Lower lobe of right lung (tissue), 2 donors: ENCODE data around the gene AQP10. TPM values are rescaled to one million over a fixed set of nuclear protein-coding genes. Genes with fewer than 3 reads are reported as not detected.

Experiments used
- ATAC-seq, 2 donors: fragments of 200-7000 bp; cut with Tn5 transposase; one replicate each; pipeline ENCODE4 v1.9.1; 2020 to 2022; ENCODE audit warnings: mild to moderate bottlenecking in 2 of 2, moderate library complexity in 2 of 2
- DNase-seq: peaks from one replicate; pipeline ENCODE4 v3.0.0-alpha.2; 2020
- H3K27ac ChIP-seq: fragments of 200-600 bp; one replicate; pipeline ENCODE4 v1.8.0; 2022
- H3K27me3 ChIP-seq: fragments of 200-600 bp; one replicate; pipeline ENCODE4 v1.8.0; 2022; ENCODE audit warnings: low read depth
- H3K36me3 ChIP-seq: fragments of 200-600 bp; one replicate; pipeline ENCODE4 v1.8.0; 2022; ENCODE audit warnings: mild to moderate bottlenecking
- H3K4me1 ChIP-seq: fragments of 200-600 bp; one replicate; pipeline ENCODE4 v1.8.0; 2022
- H3K4me3 ChIP-seq: fragments of 200-600 bp; one replicate; pipeline ENCODE4 v1.8.0; 2022; ENCODE audit warnings: mild to moderate bottlenecking
- H3K9me3 ChIP-seq: fragments of 200-600 bp; one replicate; pipeline ENCODE4 v1.8.0; 2022
- CTCF ChIP-seq: fragments of 200-600 bp; IDR thresholded peaks from one replicate; pipeline ENCODE4 v1.8.0; 2022; ENCODE audit warnings: antibody characterized with exemption, mild to moderate bottlenecking
- intact Hi-C: fragments of 100-400 bp; cut with DNase I; formaldehyde crosslinking; loops from one replicate; pipeline ENCODE4 v1.11.0; 2022
- total RNA-seq: library from RNA; stranded (reverse); fragmentation: NEBNext Ultra II Directional; extraction: Animal tissue kit (Norgen Biotek cat#: 25700); gene quantifications from one replicate; pipeline ENCODE4 v1.2.1, GENCODE V29; 2021
- donor health status: DM: no; HTN: yes; CAD: no; lungs with severe emphysema.

Gene AQP10
- total RNA-seq, 1 donor from 2014 or later: 0.47 TPM

DNA sequence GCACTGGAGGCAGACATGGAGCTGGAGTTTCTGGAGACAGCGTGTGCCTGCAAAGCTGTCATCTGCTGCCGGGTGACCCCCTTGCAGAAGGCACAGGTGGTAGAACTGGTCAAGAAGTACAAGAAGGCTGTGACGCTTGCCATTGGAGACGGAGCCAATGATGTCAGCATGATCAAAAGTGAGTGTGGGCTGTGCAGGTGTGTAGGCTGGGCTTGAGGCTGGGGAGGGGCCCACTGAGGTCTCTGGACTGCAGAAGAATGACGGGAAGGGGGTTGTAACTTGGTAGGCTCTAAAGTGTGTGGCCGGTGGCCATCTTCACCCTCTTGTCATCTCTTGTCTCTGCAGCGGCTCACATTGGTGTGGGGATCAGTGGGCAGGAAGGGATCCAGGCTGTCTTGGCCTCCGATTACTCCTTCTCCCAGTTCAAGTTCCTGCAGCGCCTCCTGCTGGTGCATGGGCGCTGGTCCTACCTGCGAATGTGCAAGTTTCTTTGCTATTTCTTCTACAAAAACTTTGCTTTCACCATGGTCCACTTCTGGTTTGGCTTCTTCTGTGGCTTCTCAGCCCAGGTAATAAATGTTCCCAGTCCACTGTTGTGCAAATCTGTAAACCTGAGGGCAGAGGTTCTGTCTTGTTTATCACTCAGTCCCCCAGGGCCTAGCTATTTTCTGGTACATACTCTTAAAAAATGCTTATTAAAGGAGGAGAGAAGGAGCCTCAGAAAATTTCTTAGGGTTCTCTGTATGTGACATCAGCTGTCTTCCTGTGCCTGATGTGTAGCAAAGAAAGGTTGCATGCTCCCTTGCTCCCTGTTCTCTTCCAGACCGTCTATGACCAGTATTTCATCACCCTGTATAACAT lies 24.3 kb downstream of the AQP10 start:
- no peaks in the 10 kb centered on the region for H3K9me3 ChIP-seq
- H3K4me3 ChIP-seq: no peak overlapping the region
- no peaks in the 10 kb centered on the region for H3K27me3 ChIP-seq
- no peak for ATAC-seq
- peaks cover 25% of the 10 kb centered on the region for H3K4me1 ChIP-seq
- peaks cover 92% of the 10 kb centered on the region for H3K36me3 ChIP-seq
- no peak overlapping the region for H3K27ac ChIP-seq
- DNase-seq: peak; percentile 63
- TF ChIP-seq CTCF: peak; percentile 60
- intact Hi-C loops: no loop called here

GRCh38 chr1:154346276-154346917 lies 25.5 kb downstream of the AQP10 start:
- Histone ChIP-seq H3K4me1 (peaks cover 25% of the 10 kb centered on the region), H3K36me3 (peaks cover 80% of the 10 kb centered on the region), H3K9me3 (no peaks in the 10 kb centered on the region), H3K4me3 (no peak overlapping the region), H3K27ac (no peak overlapping the region), H3K27me3 (no peaks in the 10 kb centered on the region)
- no peak for DNase-seq
- intact Hi-C loops: no loop called here
- ATAC-seq: no peak
- no peak for TF ChIP-seq CTCF

DNA sequence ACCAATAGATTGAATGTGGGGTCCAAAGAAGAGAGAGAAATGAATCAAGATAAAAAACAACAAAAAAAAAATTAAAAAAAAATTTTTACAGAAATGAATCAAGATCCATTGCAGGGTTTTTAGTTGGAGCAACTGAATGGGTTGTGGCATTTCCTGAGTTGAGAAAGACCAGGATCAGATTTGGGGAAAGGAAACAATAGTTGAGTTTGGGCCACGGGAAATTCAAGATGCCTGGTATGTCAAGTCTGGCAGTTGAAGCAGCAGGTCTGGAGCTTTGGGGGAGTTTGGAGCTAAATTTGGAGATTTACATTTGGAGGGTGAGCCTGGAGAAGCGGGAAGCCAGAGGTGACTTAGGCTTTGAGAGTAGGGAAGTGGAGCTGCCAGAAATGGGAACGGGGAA lies 27.1 kb downstream of the AQP10 start:
- peaks cover 29% of the 10 kb centered on the region for H3K4me1 ChIP-seq
- H3K4me3 ChIP-seq: no peak overlapping the region
- DNase-seq: no peak
- no peaks in the 10 kb centered on the region for H3K27me3 ChIP-seq
- H3K9me3 ChIP-seq: no peaks in the 10 kb centered on the region
- intact Hi-C loops: no loop called here
- ATAC-seq: no peak
- no peak for TF ChIP-seq CTCF
- peaks cover 66% of the 10 kb centered on the region for H3K36me3 ChIP-seq
- H3K27ac ChIP-seq: no peak overlapping the region

- Histone ChIP-seq H3K36me3 (peaks cover 60% of the 10 kb centered on the region), H3K27ac (no peak overlapping the region), H3K27me3 (no peaks in the 10 kb centered on the region), H3K9me3 (no peaks in the 10 kb centered on the region), H3K4me3 (no peak overlapping the region), H3K4me1 (peaks cover 32% of the 10 kb centered on the region)
- DNase-seq (no peak), ATAC-seq (no peak)
- intact Hi-C loops: no loop called here
- no peak for TF ChIP-seq CTCF
Observed at GRCh38 chr1:154348429-154349076, 27.7 kb downstream of the AQP10 start.

DNA sequence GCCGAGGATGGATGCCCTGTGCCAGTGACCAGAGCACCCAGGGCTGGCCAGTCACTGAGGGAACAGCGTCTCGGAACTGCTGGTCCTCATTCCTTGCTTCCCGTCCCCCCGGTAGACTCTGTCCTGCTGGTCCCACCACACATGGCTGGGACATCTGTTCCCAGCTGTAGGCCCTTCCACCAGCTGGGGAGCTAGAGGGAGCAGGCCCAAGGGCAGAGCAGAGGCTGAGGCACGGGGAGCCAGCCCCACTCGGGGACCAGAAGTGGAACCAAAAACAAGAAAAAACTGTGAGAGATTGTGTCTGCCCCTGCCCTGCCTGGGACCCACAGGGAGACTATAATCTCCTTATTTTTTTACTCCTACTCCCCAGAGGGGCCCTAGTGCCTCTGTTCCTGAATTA lies 28.2 kb downstream of the AQP10 start:
- Histone ChIP-seq H3K4me1 (peaks cover 36% of the 10 kb centered on the region), H3K36me3 (peaks cover 54% of the 10 kb centered on the region), H3K9me3 (no peaks in the 10 kb centered on the region), H3K27me3 (no peaks in the 10 kb centered on the region), H3K27ac (no peak overlapping the region), H3K4me3 (no peak overlapping the region)
- TF ChIP-seq CTCF: no peak
- DNase-seq (no peak), ATAC-seq (no peak)
- intact Hi-C loops: no loop called here
